Measurements from ENCODE around the gene IQCC.

The IQCC gene

DNA sequence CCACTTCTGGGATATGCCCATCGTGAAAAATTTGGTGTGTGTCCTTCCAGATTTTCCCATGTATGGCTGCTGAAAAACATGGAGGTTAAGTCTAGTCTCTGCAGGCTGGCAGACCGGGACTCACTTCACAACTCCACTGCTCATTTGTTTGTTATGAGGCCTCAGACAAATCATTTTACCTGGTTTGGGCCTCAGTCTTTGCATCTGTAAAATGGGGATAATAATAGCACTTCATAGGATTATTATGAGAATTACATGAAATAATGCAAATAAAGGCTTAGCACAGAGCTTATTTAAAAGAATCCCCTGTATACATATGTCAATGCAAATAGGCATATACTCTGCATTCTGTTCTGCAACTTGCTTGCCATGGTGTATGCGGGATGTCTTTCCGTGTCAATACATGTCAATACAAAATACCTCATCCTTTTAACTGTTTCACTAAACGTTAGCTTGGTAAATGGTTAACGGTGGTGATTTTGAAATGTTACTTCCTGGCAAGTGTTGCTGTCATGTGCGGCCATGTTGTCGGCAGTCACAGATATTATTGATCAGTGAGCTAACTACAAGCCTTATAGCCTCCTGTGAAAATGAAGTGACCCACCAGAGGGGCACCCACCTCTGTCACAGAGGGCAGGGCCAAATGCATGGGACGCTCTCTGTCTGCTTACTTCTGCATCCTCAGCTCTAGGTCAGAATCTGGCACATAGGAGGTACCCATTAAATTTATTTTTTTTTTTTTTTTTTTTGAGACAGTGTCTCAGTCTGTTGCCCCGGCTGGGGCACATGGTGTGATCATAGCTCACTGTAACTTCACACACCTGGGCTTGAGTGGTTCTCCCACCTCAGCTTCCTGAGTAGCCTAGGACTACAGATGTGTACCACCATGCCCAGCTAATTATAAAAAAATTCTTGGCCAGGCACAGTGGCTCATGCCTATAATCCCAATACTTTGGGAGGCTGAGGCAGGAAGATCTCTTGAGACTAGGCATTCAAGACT lies 49.9 kb downstream of the IQCC start:
- TF ChIP-seq, protein P1, sequence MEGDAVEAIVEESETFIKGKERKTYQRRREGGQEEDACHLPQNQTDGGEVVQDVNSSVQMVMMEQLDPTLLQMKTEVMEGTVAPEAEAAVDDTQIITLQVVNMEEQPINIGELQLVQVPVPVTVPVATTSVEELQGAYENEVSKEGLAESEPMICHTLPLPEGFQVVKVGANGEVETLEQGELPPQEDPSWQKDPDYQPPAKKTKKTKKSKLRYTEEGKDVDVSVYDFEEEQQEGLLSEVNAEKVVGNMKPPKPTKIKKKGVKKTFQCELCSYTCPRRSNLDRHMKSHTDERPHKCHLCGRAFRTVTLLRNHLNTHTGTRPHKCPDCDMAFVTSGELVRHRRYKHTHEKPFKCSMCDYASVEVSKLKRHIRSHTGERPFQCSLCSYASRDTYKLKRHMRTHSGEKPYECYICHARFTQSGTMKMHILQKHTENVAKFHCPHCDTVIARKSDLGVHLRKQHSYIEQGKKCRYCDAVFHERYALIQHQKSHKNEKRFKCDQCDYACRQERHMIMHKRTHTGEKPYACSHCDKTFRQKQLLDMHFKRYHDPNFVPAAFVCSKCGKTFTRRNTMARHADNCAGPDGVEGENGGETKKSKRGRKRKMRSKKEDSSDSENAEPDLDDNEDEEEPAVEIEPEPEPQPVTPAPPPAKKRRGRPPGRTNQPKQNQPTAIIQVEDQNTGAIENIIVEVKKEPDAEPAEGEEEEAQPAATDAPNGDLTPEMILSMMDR (IDR thresholded peaks at IDR 0.05; ENCODE audit: poor library complexity, severe bottlenecking), result no peak
- no peak for ATAC-seq (ENCODE audit: low read depth)
- no peaks in the 10 kb centered on the region for H3K36me3 ChIP-seq (ENCODE audit: low read depth)
- no peaks in the 10 kb centered on the region for H3K9me3 ChIP-seq (ENCODE audit: severe bottlenecking)
- no peak overlapping the region for H3K4me3 ChIP-seq (ENCODE audit: severe bottlenecking)
- no peak for DNase-seq (ENCODE audit: low spot score)
- no peak overlapping the region for H3K27ac ChIP-seq (ENCODE audit: poor library complexity, severe bottlenecking)
- no peaks in the 10 kb centered on the region for H3K4me1 ChIP-seq (ENCODE audit: insufficient read depth, poor library complexity, severe bottlenecking)
- no peaks in the 10 kb centered on the region for H3K27me3 ChIP-seq (ENCODE audit: insufficient read depth, poor library complexity, severe bottlenecking)

GRCh38 chr1:32256473-32257226 lies 51.2 kb downstream of the IQCC start:
- H3K27me3 ChIP-seq (ENCODE audit: insufficient read depth, poor library complexity, severe bottlenecking), result no peaks in the 10 kb centered on the region
- no peak overlapping the region for H3K27ac ChIP-seq (ENCODE audit: poor library complexity, severe bottlenecking)
- no peak overlapping the region for H3K4me3 ChIP-seq (ENCODE audit: severe bottlenecking)
- no peaks in the 10 kb centered on the region for H3K9me3 ChIP-seq (ENCODE audit: severe bottlenecking)
- TF ChIP-seq, protein P1 (IDR thresholded peaks at IDR 0.05; ENCODE audit: poor library complexity, severe bottlenecking), result no peak
- H3K4me1 ChIP-seq (ENCODE audit: insufficient read depth, poor library complexity, severe bottlenecking), result no peaks in the 10 kb centered on the region
- ATAC-seq (ENCODE audit: low read depth) (no peak), DNase-seq (ENCODE audit: low spot score) (no peak)
- no peaks in the 10 kb centered on the region for H3K36me3 ChIP-seq (ENCODE audit: low read depth)

- Histone ChIP-seq H3K4me1 (ENCODE audit: insufficient read depth, poor library complexity, severe bottlenecking) (no peaks in the 10 kb centered on the region), H3K36me3 (ENCODE audit: low read depth) (no peaks in the 10 kb centered on the region), H3K4me3 (ENCODE audit: severe bottlenecking) (no peak overlapping the region), H3K27ac (ENCODE audit: poor library complexity, severe bottlenecking) (no peak overlapping the region), H3K27me3 (ENCODE audit: insufficient read depth, poor library complexity, severe bottlenecking) (no peaks in the 10 kb centered on the region), H3K9me3 (ENCODE audit: severe bottlenecking) (no peaks in the 10 kb centered on the region)
- TF ChIP-seq, protein P1 (IDR thresholded peaks at IDR 0.05; ENCODE audit: poor library complexity, severe bottlenecking), result no peak
- ATAC-seq (ENCODE audit: low read depth), result no peak
- DNase-seq (ENCODE audit: low spot score), result no peak
These were observed 51.7 kb downstream of the IQCC start for GRCh38 chr1:32257227-32257508.

Measured in RWPE2 (cell line).